Liver (tissue), 9 donors: ENCODE data around the gene SUCLG2. TPM values are rescaled to one million over a fixed set of nuclear protein-coding genes. Genes with fewer than 3 reads are reported as not detected.
A peak's percentile ranks its signal among the peaks of the same experiment; 100 is the strongest.

Experiments used
- DNase-seq: peaks from one replicate; pipeline ENCODE4 v3.0.0-alpha.2; 2017; ENCODE audit warnings: low spot score
- H3K27ac ChIP-seq, 2 donors: one replicate each; pipeline ENCODE4 v1.7.0; 2013; ENCODE audit warnings: inconsistent platforms in 2 of 2, low read length in 2 of 2, control low read depth in 1 of 2, low read depth in 1 of 2, mild to moderate bottlenecking in 1 of 2
- H3K27me3 ChIP-seq, 4 donors: one replicate each; pipeline versions ENCODE4 v1.6.1 to v1.7.0; 2013; ENCODE audit warnings: low read length in 3 of 4, inconsistent platforms in 1 of 4, mild to moderate bottlenecking in 1 of 4, moderate library complexity in 1 of 4; ENCODE audit not compliant: control insufficient read depth in 4 of 4, insufficient read depth in 4 of 4
- H3K36me3 ChIP-seq, 4 donors: one replicate each; pipeline versions ENCODE4 v1.6.1 to v1.7.0; 2013; ENCODE audit warnings: low read length in 3 of 4, mild to moderate bottlenecking in 3 of 4, low read depth in 1 of 4, moderate library complexity in 1 of 4; ENCODE audit not compliant: control insufficient read depth in 4 of 4, insufficient read depth in 3 of 4
- H3K4me1 ChIP-seq, 4 donors: one replicate each; pipeline versions ENCODE4 v1.6.1 to v1.7.0; 2013; ENCODE audit warnings: low read length in 3 of 4, mild to moderate bottlenecking in 3 of 4, moderate library complexity in 1 of 4; ENCODE audit not compliant: control insufficient read depth in 4 of 4, insufficient read depth in 4 of 4
- H3K4me3 ChIP-seq, 3 donors: one replicate each; pipeline versions ENCODE4 v1.6.1 to v1.7.0; 2013; ENCODE audit warnings: low read length in 3 of 3, control low read depth in 1 of 3, low read depth in 1 of 3, mild to moderate bottlenecking in 1 of 3
- H3K9ac ChIP-seq, 2 donors: one replicate each; pipeline ENCODE4 v1.7.0; 2013; ENCODE audit warnings: low read length in 2 of 2, mild to moderate bottlenecking in 2 of 2, moderate library complexity in 2 of 2, control low read depth in 1 of 2, low read depth in 1 of 2
- H3K9me3 ChIP-seq, 4 donors: one replicate each; pipeline versions ENCODE4 v1.6.1 to v1.7.0; 2013; ENCODE audit warnings: low read length in 3 of 4; ENCODE audit not compliant: control insufficient read depth in 4 of 4
- EGR1 ChIP-seq, 2 donors: IDR thresholded peaks; 2 replicates each; pipeline ENCODE4 v1.6.1; 2016 to 2018; ENCODE audit warnings: antibody characterized with exemption in 2 of 2, low read depth in 2 of 2
- FOXA1 ChIP-seq: IDR thresholded peaks from 2 replicates; pipeline ENCODE4 v1.6.1; 2016; ENCODE audit warnings: antibody characterized with exemption
- FOXA2 ChIP-seq: IDR thresholded peaks from 2 replicates; pipeline ENCODE4 v1.6.1; 2016; ENCODE audit warnings: antibody characterized with exemption
- GABPA ChIP-seq, 2 donors: IDR thresholded peaks in 1 of 2; conservative IDR thresholded peaks in 1 of 2; 2 replicates each; pipeline ENCODE4 v1.6.1; 2016; ENCODE audit warnings: antibody characterized with exemption in 2 of 2, mild to moderate bottlenecking in 1 of 2, moderate library complexity in 1 of 2
- HNF4A ChIP-seq, 2 donors: conservative IDR thresholded peaks; 2 replicates each; pipeline ENCODE4 v1.6.1; 2016; ENCODE audit warnings: antibody characterized with exemption in 2 of 2, mild to moderate bottlenecking in 2 of 2
- HNF4G ChIP-seq: IDR thresholded peaks from 2 replicates; pipeline ENCODE4 v1.6.1; 2016; ENCODE audit warnings: antibody characterized with exemption
- JUND ChIP-seq, 2 donors: IDR thresholded peaks; 2 replicates each; pipeline ENCODE4 v1.6.1; 2016; ENCODE audit warnings: antibody characterized with exemption in 2 of 2
- NR2F2 ChIP-seq: IDR thresholded peaks from 2 replicates; pipeline ENCODE4 v1.6.1; 2016; ENCODE audit warnings: antibody characterized with exemption
- RXRA ChIP-seq, 2 donors: IDR thresholded peaks; 2 replicates each; pipeline ENCODE4 v1.6.1; 2017 to 2018; ENCODE audit warnings: antibody characterized with exemption in 2 of 2, mild to moderate bottlenecking in 1 of 2
- SP1 ChIP-seq: IDR thresholded peaks from 2 replicates; pipeline ENCODE4 v1.6.1; 2018; ENCODE audit warnings: antibody characterized with exemption, mild to moderate bottlenecking
- TAF1 ChIP-seq: conservative IDR thresholded peaks from 2 replicates; pipeline ENCODE4 v1.6.1; 2016; ENCODE audit warnings: antibody characterized with exemption, mild to moderate bottlenecking
- WGBS: extraction: QIAGEN DNeasy Blood & Tissue Kit; methylation state at CpG from one replicate; pipeline ENCODE4 v1.1.7; 2013; 5-methylcytosine and 5-hydroxymethylcytosine counted together
- polyA plus RNA-seq, 2 donors: library from polyadenylated mRNA; stranded (reverse) in 1 of 2; unstranded in 1 of 2; fragments of 200-250 nt in 1 of 2; fragments of >200 nt in 1 of 2; fragmentation: Nextera tagmentation in 1 of 2; extraction: Ambion mirVana in 1 of 2; gene quantifications; one replicate each; pipeline versions ENCODE4 v1.2.1 to v1.2.3, GENCODE V29; 2013 to 2015
- total RNA-seq, 2 donors: library from RNA; depleted of rRNA; stranded (reverse); fragments of >200 nt; gene quantifications; one replicate each; pipeline ENCODE4 v1.2.3, GENCODE V29; 2014
- TF ChIP-seq, protein P1 (sequence below): IDR thresholded peaks from 2 replicates; pipeline ENCODE4 v1.6.1; 2016; ENCODE audit warnings: antibody characterized with exemption
- TF ChIP-seq, protein P2 (sequence below): IDR thresholded peaks from 2 replicates; pipeline ENCODE4 v1.6.1; 2016; ENCODE audit warnings: antibody characterized with exemption, mild to moderate bottlenecking
- TF ChIP-seq, protein P3 (sequence below): IDR thresholded peaks from 2 replicates; pipeline ENCODE4 v1.6.1; 2016; ENCODE audit warnings: antibody characterized with exemption
- TF ChIP-seq, protein P4 (sequence below): IDR thresholded peaks from 2 replicates; pipeline ENCODE4 v1.6.1; 2016; ENCODE audit warnings: antibody characterized with exemption
- TF ChIP-seq, protein P5 (sequence below): fragments of 150-350 bp; IDR thresholded peaks from 2 replicates; pipeline ENCODE4 v1.5.1; 2017; ENCODE audit warnings: improper control_type of control experiment, low read depth, low read length; ENCODE audit not compliant: missing input control
- donor health status: healthy.
- donor health status: healthy.
- donor health status: healthy.
- donor health status: healthy.
- donor health status: healthy.

The SUCLG2 gene
- total and polyA plus RNA-seq, 4 donors: 45.3 to 114 (median 92.8) TPM

DNA sequence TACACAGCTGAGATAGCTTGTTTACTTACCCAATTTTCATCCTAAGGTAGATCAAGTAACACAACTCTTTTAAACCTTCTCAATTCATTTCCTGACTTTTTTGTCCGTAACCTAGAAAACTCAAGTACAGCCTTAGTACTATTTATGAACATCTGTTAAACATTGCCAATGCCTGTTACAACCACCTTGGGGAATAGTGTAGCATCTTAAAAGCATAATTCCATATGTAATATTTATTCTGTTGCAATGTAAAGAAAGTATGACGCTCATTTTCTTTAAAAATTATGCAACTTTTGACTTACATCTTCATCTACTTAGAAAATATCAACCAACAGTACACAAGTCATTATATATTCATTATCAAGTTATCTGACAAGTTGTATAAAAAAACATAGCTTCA is 54.6 kb downstream of the SUCLG2 start (continued):
- TF ChIP-seq GABPA (IDR thresholded peaks at IDR 0.05 in 1 of 2, conservative IDR thresholded peaks at IDR 0.05 in 1 of 2) (no peak), FOXA2 (no peak)

DNA sequence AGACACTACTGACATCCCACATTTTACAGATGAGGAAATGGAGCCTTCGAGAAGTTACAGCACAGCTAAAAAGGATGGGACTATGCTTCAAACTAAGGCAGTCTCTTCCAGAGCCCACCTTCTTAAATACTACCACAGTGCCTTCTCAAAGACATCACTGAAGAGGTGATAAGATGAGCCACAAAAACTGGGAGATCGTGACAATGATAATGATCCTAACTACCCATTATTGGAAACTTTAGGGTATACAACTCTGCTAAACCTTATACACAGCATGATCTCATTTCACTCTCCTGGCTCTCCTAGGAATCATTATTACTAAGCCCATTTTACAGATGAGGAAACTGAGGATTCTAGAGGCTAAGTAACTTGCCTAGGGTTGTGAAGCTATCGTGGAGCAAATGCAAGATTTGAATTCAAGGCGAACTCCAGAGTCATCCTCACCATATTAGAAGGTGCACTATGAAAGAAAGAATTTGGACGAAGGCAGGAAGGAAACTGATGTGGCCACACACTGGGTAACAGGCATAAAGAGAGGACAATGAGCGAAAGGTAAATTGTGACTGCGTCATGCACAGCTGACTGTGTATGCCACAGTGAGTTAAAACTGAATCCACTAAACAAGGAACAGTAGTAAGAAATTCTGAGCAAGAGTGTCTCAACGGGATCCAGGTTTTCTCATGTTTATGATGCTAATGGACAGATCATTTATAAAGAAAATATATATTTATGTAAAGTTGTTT is 55.4 kb downstream of the SUCLG2 start:
- H3K9ac ChIP-seq: no peak overlapping the region
- TF ChIP-seq FOXA2 (no peak), HNF4A (conservative IDR thresholded peaks at IDR 0.05) (no peak), NR2F2 (no peak), HNF4G (no peak), RXRA (IDR thresholded peaks at IDR 0.05) (no peak), TAF1 (no peak), FOXA1 (no peak), GABPA (IDR thresholded peaks at IDR 0.05 in 1 of 2, conservative IDR thresholded peaks at IDR 0.05 in 1 of 2) (no peak), SP1 (no peak), EGR1 (IDR thresholded peaks at IDR 0.05; ENCODE audit: low read depth in 2 of 2) (no peak), JUND (IDR thresholded peaks at IDR 0.05) (no peak)
- TF ChIP-seq, protein P1, sequence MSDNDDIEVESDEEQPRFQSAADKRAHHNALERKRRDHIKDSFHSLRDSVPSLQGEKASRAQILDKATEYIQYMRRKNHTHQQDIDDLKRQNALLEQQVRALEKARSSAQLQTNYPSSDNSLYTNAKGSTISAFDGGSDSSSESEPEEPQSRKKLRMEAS: no peak
- TF ChIP-seq, protein P2, sequence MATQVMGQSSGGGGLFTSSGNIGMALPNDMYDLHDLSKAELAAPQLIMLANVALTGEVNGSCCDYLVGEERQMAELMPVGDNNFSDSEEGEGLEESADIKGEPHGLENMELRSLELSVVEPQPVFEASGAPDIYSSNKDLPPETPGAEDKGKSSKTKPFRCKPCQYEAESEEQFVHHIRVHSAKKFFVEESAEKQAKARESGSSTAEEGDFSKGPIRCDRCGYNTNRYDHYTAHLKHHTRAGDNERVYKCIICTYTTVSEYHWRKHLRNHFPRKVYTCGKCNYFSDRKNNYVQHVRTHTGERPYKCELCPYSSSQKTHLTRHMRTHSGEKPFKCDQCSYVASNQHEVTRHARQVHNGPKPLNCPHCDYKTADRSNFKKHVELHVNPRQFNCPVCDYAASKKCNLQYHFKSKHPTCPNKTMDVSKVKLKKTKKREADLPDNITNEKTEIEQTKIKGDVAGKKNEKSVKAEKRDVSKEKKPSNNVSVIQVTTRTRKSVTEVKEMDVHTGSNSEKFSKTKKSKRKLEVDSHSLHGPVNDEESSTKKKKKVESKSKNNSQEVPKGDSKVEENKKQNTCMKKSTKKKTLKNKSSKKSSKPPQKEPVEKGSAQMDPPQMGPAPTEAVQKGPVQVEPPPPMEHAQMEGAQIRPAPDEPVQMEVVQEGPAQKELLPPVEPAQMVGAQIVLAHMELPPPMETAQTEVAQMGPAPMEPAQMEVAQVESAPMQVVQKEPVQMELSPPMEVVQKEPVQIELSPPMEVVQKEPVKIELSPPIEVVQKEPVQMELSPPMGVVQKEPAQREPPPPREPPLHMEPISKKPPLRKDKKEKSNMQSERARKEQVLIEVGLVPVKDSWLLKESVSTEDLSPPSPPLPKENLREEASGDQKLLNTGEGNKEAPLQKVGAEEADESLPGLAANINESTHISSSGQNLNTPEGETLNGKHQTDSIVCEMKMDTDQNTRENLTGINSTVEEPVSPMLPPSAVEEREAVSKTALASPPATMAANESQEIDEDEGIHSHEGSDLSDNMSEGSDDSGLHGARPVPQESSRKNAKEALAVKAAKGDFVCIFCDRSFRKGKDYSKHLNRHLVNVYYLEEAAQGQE: no peak
- TF ChIP-seq, protein P3, sequence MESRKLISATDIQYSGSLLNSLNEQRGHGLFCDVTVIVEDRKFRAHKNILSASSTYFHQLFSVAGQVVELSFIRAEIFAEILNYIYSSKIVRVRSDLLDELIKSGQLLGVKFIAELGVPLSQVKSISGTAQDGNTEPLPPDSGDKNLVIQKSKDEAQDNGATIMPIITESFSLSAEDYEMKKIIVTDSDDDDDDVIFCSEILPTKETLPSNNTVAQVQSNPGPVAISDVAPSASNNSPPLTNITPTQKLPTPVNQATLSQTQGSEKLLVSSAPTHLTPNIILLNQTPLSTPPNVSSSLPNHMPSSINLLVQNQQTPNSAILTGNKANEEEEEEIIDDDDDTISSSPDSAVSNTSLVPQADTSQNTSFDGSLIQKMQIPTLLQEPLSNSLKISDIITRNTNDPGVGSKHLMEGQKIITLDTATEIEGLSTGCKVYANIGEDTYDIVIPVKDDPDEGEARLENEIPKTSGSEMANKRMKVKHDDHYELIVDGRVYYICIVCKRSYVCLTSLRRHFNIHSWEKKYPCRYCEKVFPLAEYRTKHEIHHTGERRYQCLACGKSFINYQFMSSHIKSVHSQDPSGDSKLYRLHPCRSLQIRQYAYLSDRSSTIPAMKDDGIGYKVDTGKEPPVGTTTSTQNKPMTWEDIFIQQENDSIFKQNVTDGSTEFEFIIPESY: no peak
- TF ChIP-seq, protein P4, sequence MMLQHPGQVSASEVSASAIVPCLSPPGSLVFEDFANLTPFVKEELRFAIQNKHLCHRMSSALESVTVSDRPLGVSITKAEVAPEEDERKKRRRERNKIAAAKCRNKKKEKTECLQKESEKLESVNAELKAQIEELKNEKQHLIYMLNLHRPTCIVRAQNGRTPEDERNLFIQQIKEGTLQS: no peak
- no peak overlapping the region for H3K27ac ChIP-seq
- H3K27me3 ChIP-seq: no peaks in the 10 kb centered on the region
- peaks cover 0 to 6% (median 3%) of the 10 kb centered on the region in 4 donors for H3K4me1 ChIP-seq
- WGBS: 95% methylated on average over 8 of the region's 8 CpGs
- peaks cover 0 to 7% (median 1%) of the 10 kb centered on the region in 4 donors for H3K36me3 ChIP-seq
- H3K4me3 ChIP-seq: no peak overlapping the region
- DNase-seq: no peak
- H3K9me3 ChIP-seq: no peaks in the 10 kb centered on the region

DNA sequence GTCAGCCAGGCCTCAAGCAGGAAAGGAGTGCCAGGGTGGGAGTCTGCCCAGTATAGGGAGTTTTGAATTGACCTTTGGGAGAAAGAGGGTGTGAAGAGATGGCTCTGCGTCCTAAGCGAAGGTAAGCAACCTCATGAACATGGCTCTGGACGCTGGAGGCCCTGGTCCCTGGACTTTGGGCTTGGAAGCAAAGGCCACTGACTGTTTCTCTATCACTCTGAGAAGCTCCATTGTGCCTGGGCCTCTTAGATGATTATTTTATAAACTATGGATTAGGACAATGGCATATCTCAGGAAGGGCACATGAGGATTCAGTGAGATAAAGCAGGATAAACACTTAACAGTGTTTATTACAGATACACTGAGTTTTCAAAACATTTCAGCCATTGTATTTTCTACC is 59.0 kb downstream of the SUCLG2 start:
- Histone ChIP-seq H3K4me3 (no peak overlapping the region), H3K9ac (no peak overlapping the region), H3K4me1 (peaks cover 0 to 6% (median 3%) of the 10 kb centered on the region in 4 donors), H3K27ac (no peak overlapping the region), H3K36me3 (peaks cover 0 to 7% (median 1%) of the 10 kb centered on the region in 4 donors), H3K9me3 (no peaks in the 10 kb centered on the region), H3K27me3 (no peaks in the 10 kb centered on the region)
- DNase-seq: no peak
- WGBS: 63% methylated on average over 3 of the region's 3 CpGs
- TF ChIP-seq, protein P5, sequence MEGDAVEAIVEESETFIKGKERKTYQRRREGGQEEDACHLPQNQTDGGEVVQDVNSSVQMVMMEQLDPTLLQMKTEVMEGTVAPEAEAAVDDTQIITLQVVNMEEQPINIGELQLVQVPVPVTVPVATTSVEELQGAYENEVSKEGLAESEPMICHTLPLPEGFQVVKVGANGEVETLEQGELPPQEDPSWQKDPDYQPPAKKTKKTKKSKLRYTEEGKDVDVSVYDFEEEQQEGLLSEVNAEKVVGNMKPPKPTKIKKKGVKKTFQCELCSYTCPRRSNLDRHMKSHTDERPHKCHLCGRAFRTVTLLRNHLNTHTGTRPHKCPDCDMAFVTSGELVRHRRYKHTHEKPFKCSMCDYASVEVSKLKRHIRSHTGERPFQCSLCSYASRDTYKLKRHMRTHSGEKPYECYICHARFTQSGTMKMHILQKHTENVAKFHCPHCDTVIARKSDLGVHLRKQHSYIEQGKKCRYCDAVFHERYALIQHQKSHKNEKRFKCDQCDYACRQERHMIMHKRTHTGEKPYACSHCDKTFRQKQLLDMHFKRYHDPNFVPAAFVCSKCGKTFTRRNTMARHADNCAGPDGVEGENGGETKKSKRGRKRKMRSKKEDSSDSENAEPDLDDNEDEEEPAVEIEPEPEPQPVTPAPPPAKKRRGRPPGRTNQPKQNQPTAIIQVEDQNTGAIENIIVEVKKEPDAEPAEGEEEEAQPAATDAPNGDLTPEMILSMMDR: no peak
- TF ChIP-seq JUND (IDR thresholded peaks at IDR 0.05) (no peak), RXRA (IDR thresholded peaks at IDR 0.05) (peak; percentile 28 to 56), HNF4G (peak; percentile 61)
- TF ChIP-seq, protein P2: no peak
